Testis (tissue), 3 donors: ENCODE results near the gene PGLYRP2. TPM values are rescaled to one million over a fixed set of nuclear protein-coding genes. Genes with fewer than 3 reads are reported as not detected.
A peak's percentile ranks its signal among the peaks of the same experiment; 100 is the strongest.

ENCODE experiments used
- DNase-seq: peaks from one replicate; pipeline ENCODE4 v3.0.0-alpha.2; 2019
- H3K27ac ChIP-seq, 2 donors: fragments of 200-600 bp; sonication (generic); one replicate each; pipeline ENCODE4 v1.5.1; 2019
- H3K27me3 ChIP-seq: fragments of 200-600 bp; sonication (generic); one replicate; pipeline ENCODE4 v1.5.1; 2019
- H3K36me3 ChIP-seq: fragments of 200-600 bp; sonication (generic); one replicate; pipeline ENCODE4 v1.5.1; 2017; ENCODE audit warnings: low read depth; ENCODE audit errors: missing control alignments
- H3K4me1 ChIP-seq: fragments of 200-600 bp; sonication (generic); one replicate; pipeline ENCODE4 v1.5.1; 2019
- H3K4me3 ChIP-seq, 2 donors: fragments of 200-600 bp; sonication (generic); one replicate each; pipeline ENCODE4 v1.5.1; 2017 to 2019
- H3K9me3 ChIP-seq: fragments of 200-600 bp; sonication (generic); one replicate; pipeline ENCODE4 v1.5.1; 2017
- POLR2A ChIP-seq: fragments of 450-650 bp; IDR thresholded peaks from one replicate; pipeline ENCODE4 v1.6.1; 2017; ENCODE audit warnings: antibody characterized with exemption, mild to moderate bottlenecking, moderate library complexity
- WGBS, 2 donors: methylation state at CpG; one replicate each; pipeline ENCODE4 v1.1.5; 2018; 5-methylcytosine and 5-hydroxymethylcytosine counted together
- intact Hi-C: fragments of 100-400 bp; cut with DNase I; formaldehyde crosslinking; loops from one replicate; pipeline ENCODE4 v1.15.1; 2023; ENCODE audit warnings: low total_unique reads
- polyA plus RNA-seq: library from polyadenylated mRNA; stranded (reverse); fragments of 350-450 nt; fragmentation: Illumina TruSeq; extraction: RNeasy Lipid Tissue Mini Kit (QIAGEN cat#74804); gene quantifications from one replicate; pipeline ENCODE4 v1.2.3, GENCODE V29; 2014; ENCODE audit warnings: low read depth, low replicate concordance; ENCODE audit not compliant: insufficient read depth
- total RNA-seq, 2 donors: library from RNA; depleted of rRNA; stranded (reverse); fragments of >200 nt; gene quantifications; one replicate each; pipeline ENCODE4 v1.2.3, GENCODE V29; 2016
- TF ChIP-seq, protein P1 (sequence below), 3 experiments: fragments of 450-650 bp in 2 of 3; fragments of 200-600 bp in 1 of 3; sonication (generic) in 1 of 3; IDR thresholded peaks; one replicate each; pipeline ENCODE4 v1.5.1; 2016 to 2019; ENCODE audit warnings: antibody characterized with exemption in 3 of 3, mild to moderate bottlenecking in 2 of 3, moderate library complexity in 1 of 3

Gene PGLYRP2
- total and polyA plus RNA-seq, 3 donors from 2014 or later, result 27.8 to 44.4 (median 43.7) TPM

DNA sequence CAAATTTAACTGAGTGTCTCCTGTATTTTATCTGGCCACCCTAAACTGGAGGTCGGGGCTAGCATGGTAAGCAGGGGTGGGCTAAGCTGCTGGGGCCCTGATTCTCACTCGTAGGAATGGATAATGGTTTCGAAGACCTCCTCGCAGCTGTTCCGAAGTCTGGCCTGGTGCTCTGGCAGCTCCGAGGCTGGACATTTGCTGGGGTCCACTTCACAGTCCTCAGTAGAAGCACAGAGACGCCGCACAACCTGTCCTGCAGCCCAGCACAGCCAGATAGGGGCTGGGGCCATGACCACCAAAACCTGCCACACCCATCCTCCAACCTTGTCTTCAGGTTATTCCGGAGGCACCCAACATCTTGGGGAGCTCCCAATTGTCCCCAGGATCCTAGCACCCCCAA is 23.3 kb downstream of the PGLYRP2 start:
- 74 to 75% methylated on average over 7 to 9 of the region's 9 CpGs for WGBS, 2 donors
- DNase-seq, result no peak
- Histone ChIP-seq H3K4me3 (no peak overlapping the region), H3K4me1 (peaks cover 9% of the 10 kb centered on the region), H3K27ac (no peak overlapping the region), H3K27me3 (no peaks in the 10 kb centered on the region), H3K36me3 (no peaks in the 10 kb centered on the region), H3K9me3 (no peaks in the 10 kb centered on the region)
- intact Hi-C loops, result no loop called here
- TF ChIP-seq, protein P1, sequence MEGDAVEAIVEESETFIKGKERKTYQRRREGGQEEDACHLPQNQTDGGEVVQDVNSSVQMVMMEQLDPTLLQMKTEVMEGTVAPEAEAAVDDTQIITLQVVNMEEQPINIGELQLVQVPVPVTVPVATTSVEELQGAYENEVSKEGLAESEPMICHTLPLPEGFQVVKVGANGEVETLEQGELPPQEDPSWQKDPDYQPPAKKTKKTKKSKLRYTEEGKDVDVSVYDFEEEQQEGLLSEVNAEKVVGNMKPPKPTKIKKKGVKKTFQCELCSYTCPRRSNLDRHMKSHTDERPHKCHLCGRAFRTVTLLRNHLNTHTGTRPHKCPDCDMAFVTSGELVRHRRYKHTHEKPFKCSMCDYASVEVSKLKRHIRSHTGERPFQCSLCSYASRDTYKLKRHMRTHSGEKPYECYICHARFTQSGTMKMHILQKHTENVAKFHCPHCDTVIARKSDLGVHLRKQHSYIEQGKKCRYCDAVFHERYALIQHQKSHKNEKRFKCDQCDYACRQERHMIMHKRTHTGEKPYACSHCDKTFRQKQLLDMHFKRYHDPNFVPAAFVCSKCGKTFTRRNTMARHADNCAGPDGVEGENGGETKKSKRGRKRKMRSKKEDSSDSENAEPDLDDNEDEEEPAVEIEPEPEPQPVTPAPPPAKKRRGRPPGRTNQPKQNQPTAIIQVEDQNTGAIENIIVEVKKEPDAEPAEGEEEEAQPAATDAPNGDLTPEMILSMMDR (IDR thresholded peaks at IDR 0.05), result no peak
- TF ChIP-seq POLR2A, result no peak

GRCh38 chr19:15453906-15454860 is 25.1 kb downstream of the PGLYRP2 start:
- 75 to 83% methylated on average over 8 to 17 of the region's 17 CpGs for WGBS, 2 donors
- TF ChIP-seq, protein P1 (IDR thresholded peaks at IDR 0.05), result peak in 2 of 3 experiments; percentile 5 to 23
- TF ChIP-seq POLR2A, result no peak
- intact Hi-C loops, result no loop called here
- Histone ChIP-seq H3K27me3 (no peaks in the 10 kb centered on the region), H3K27ac (no peak overlapping the region), H3K9me3 (no peaks in the 10 kb centered on the region), H3K36me3 (no peaks in the 10 kb centered on the region), H3K4me1 (peaks cover 11% of the 10 kb centered on the region), H3K4me3 (no peak overlapping the region)
- no peak for DNase-seq

- WGBS, 2 donors, result 0 to 32% methylated on average over 16 to 29 of the region's 44 CpGs
- Histone ChIP-seq H3K4me1 (peaks cover 15% of the 10 kb centered on the region), H3K27me3 (no peaks in the 10 kb centered on the region), H3K9me3 (no peaks in the 10 kb centered on the region), H3K36me3 (no peaks in the 10 kb centered on the region), H3K4me3 (peak overlapping the region; percentile 31 to 39), H3K27ac (peak overlapping the region in 1 of 2 donors; percentile 37)
- intact Hi-C loops, result no loop called here
- TF ChIP-seq, protein P1 (IDR thresholded peaks at IDR 0.05), result peak in 2 of 3 experiments; percentile 6 to 18
- TF ChIP-seq POLR2A, result no peak
- DNase-seq, result no peak
Observed at GRCh38 chr19:15453091-15453578, 26.2 kb downstream of the PGLYRP2 start.

DNA sequence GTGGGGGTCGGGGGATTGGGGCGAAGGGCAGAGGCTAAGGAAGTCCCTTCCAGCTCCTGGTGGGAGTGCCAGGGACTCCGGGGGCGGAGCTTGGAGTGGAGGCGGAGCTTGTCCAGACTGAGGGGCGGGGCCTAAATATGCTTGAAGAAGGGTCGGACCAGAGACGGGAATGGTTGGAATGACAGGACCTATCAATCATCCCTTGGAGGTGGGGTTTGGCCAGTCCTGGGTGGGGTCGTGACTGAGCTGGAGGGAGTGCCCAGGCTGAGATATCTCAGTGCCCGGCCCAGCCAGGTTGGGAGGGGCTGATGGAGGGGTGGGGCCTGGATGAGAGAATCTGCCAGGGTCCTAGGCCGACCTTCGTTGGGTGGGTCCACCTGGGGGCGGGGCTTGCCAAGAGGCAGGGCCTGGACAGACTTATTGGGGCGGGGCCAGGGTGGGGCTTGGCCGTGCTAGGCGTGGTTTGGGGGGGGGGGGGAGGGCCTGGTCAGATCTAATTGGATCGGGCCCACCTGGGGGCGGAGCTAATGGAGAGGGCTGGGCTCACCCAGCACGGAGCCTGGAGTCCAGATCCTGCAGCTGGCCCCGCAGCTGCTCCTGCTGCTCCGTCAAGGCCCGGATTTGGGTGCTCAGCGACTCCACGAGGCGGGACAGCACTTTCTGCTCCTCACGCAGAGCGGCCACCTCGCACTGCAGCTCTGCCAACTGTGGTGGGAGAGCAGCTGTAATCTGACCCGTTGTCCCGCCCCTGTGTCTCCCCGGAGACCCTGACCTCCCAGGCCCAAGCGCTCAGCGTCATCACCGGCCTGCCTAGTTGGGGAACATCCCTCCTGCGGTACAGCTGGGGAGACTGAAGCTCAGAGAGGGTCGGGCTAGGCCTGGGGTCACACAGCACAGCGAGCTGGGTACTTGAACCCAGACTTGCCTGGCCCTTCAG is 26.9 kb downstream of the PGLYRP2 start:
- intact Hi-C loops, result no loop called here
- Histone ChIP-seq H3K9me3 (no peaks in the 10 kb centered on the region), H3K36me3 (no peaks in the 10 kb centered on the region), H3K27me3 (no peaks in the 10 kb centered on the region), H3K4me3 (peak overlapping the region; percentile 31 to 39), H3K27ac (peak overlapping the region in 1 of 2 donors; percentile 37), H3K4me1 (peaks cover 15% of the 10 kb centered on the region)
- TF ChIP-seq POLR2A, result no peak
- TF ChIP-seq, protein P1 (IDR thresholded peaks at IDR 0.05), result no peak
- peak; percentile 88 for DNase-seq
- 8 to 12% methylated on average over 17 to 31 of the region's 37 CpGs for WGBS, 2 donors
